Calu3 (cell line): Measurements from ENCODE around the gene RPTOR. TPM values are rescaled to one million over a fixed set of nuclear protein-coding genes. Genes with fewer than 3 reads are reported as not detected.

ENCODE experiments used
- BruUV-seq: library from RNA; stranded (reverse); fragments of 400-500 nt; replicated peaks from 2 replicates; lab custom pipeline; 2021; lab: Mats Ljungman, UMichigan
- CTCF ChIA-PET: fragments of 300-600 bp; sonication (Branson Sonifier 250); formaldehyde crosslinking; loops from one replicate; lab custom pipeline; 2022; ENCODE audit warnings: antibody characterized with exemption; lab: Charles Lee
- DNase-seq: peaks from one replicate; pipeline ENCODE4 v3.0.0; 2022
- H3K27ac Mint-ChIP-seq: one replicate; pipeline ENCODE4 v1.8.0; 2022; ENCODE audit warnings: mixed read lengths; ENCODE audit not compliant: unreplicated experiment
- H3K27me3 Mint-ChIP-seq: one replicate; pipeline ENCODE4 v1.8.0; 2022; ENCODE audit warnings: mixed read lengths; ENCODE audit not compliant: unreplicated experiment
- H3K36me3 Mint-ChIP-seq: one replicate; pipeline ENCODE4 v1.8.0; 2022; ENCODE audit warnings: mild to moderate bottlenecking, moderate library complexity, mixed read lengths; ENCODE audit not compliant: insufficient read depth, unreplicated experiment
- H3K4me1 Mint-ChIP-seq: one replicate; pipeline ENCODE4 v1.8.0; 2022; ENCODE audit warnings: mild to moderate bottlenecking, low read depth, mixed read lengths; ENCODE audit not compliant: unreplicated experiment
- H3K4me3 Mint-ChIP-seq: one replicate; pipeline ENCODE4 v1.8.0; 2022; ENCODE audit warnings: mild to moderate bottlenecking, low read depth, moderate library complexity, mixed read lengths; ENCODE audit not compliant: unreplicated experiment
- H3K9me3 Mint-ChIP-seq: one replicate; pipeline ENCODE4 v1.8.0; 2022; ENCODE audit warnings: low read depth, mixed read lengths; ENCODE audit not compliant: unreplicated experiment
- CTCF ChIP-seq: fragments of 200-600 bp; IDR thresholded peaks from one replicate; pipeline ENCODE4 v1.8.0; 2022; ENCODE audit warnings: antibody characterized with exemption; ENCODE audit not compliant: unreplicated experiment
- intact Hi-C: fragments of 100-400 bp; cut with micrococcal nuclease; formaldehyde crosslinking; loops from one replicate; pipeline ENCODE4 v1.10.0; 2022; ENCODE audit not compliant: unreplicated experiment
- total RNA-seq: library from RNA; stranded (reverse); gene quantifications from 2 replicates; pipeline ENCODE4 v1.2.3, GENCODE V29; 2022

Gene RPTOR
- total RNA-seq, 1 experiment from 2014 or later = 41.8 TPM

- Mint-ChIP-seq H3K9me3 (no peaks in the 10 kb centered on the region), H3K36me3 (peaks cover 15% of the 10 kb centered on the region), H3K4me1 (peaks cover 20% of the 10 kb centered on the region), H3K27me3 (no peaks in the 10 kb centered on the region), H3K27ac (peak overlapping the region; percentile 77), H3K4me3 (no peak overlapping the region)
- DNase-seq = no peak
- intact Hi-C loops = no loop called here
- no peak for TF ChIP-seq CTCF
- no TSS peak for BruUV-seq
- CTCF ChIA-PET = no interaction called here
Measured at GRCh38 chr17:80855196-80855947, 310.7 kb downstream of the RPTOR start.

GRCh38 chr17:80855948-80856862 is 311.6 kb downstream of the RPTOR start:
- Mint-ChIP-seq H3K27me3 (no peaks in the 10 kb centered on the region), H3K9me3 (no peaks in the 10 kb centered on the region), H3K4me1 (peaks cover 20% of the 10 kb centered on the region), H3K36me3 (peaks cover 12% of the 10 kb centered on the region), H3K27ac (peak overlapping the region; percentile 77), H3K4me3 (no peak overlapping the region)
- DNase-seq = peak; percentile 72
- TSS peak; percentile 78 for BruUV-seq
- TF ChIP-seq CTCF = no peak
- CTCF ChIA-PET = interaction anchor here (0.5 to 1.0 kb wide), 4 partner anchors 13 to 1631 kb away, joined by 3 to 4 read pairs (median 4); no protein-coding TSS in a partner anchor
- intact Hi-C loops = no loop called here

GRCh38 chr17:80856863-80857755 is 312.5 kb downstream of the RPTOR start:
- no TSS peak for BruUV-seq
- no peaks in the 10 kb centered on the region for H3K27me3 Mint-ChIP-seq
- H3K4me3 Mint-ChIP-seq = no peak overlapping the region
- peaks cover 12% of the 10 kb centered on the region for H3K36me3 Mint-ChIP-seq
- no peaks in the 10 kb centered on the region for H3K9me3 Mint-ChIP-seq
- intact Hi-C loops = no loop called here
- peak overlapping the region; percentile 77 for H3K27ac Mint-ChIP-seq
- peaks cover 20% of the 10 kb centered on the region for H3K4me1 Mint-ChIP-seq
- DNase-seq = no peak
- no peak for TF ChIP-seq CTCF
- CTCF ChIA-PET = interaction anchor here (0.6 to 1.0 kb wide), 3 partner anchors 14 to 1632 kb away, joined by 3 to 4 read pairs (median 3); no protein-coding TSS in a partner anchor
